ENCODE measurements around the gene MSI2.

MSI2 gene

GRCh38 chr17:57438066-57438731 lies 181.9 kb downstream of the MSI2 start:
- DNase-seq (ENCODE audit: low read depth in 2 of 2) = no peak

DNA sequence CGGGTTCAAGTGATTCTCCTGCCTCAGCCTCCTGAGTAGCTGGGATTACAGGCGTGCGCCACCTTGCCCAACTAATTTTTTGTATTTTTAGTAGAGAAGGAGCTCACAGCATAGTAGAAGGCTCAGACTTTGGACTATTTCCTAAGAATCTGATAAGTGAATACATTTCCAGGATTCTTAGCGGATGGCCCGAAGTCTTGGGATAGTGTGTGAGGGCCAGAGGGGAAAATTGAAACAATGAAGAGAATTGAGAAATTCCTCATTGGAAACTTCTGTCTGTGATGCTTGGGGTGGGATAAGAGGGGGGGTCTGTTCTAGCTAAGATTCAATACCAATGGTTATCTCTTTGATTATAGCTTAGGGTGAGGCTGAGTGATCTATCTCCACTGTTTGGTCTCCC lies 183.3 kb downstream of the MSI2 start:
- DNase-seq (ENCODE audit: low read depth in 2 of 2) = no peak

DNA sequence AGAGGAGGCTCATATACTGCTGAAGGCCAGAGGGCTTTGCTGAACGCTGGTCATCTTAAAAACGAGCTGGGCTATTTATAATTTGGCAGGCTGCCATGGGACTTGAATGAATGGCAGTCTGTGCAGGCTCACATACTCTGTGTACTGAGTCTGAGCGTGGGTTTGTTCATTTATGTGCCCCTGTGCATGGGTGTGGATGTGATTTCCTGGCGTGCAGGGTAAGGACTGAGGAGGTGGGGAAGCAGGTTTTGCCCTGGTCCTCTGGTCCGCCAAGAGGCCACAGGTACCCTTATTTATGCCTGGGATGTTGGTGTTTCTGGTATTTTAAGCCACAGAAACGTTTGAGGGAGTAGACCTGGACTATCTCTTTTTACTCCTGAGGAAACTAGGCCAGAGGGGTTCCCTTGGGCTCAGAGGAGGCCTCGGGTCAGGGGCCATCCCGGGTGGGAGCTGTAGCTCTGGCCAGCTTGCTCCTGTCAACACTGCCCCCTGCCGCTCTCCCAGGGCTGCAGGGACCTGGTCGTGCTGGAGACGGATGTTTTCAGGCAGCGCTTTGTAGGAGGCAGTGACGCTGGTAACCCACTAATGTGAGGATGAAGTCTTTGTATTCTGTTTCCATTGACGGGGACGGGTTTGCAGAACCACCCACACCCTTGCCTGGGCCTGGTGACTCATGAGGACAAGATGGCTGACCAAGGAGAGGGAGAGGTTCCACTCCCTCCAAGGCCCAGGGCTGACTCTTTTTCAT lies 184.4 kb downstream of the MSI2 start:
- DNase-seq (ENCODE audit: low read depth in 2 of 2) = peak; percentile 51 to 59

DNA sequence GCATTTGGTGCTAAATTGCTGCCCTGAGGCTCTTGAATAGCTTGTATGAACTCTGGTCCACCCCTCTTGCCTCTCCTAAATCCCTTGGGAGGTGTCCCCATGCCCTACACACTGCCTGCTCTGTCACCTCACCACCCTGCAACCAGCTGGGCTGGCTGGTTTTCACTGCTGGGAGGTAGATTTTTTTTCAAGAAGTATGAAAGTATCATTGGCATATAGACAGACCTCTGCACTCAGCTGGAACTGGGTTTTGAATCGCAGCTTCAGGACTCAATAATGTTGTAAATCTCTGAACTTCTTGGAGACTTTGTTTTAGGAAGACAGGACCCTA lies 184.9 kb downstream of the MSI2 start:
- no peak for DNase-seq (ENCODE audit: low read depth in 2 of 2)

- no peak for DNase-seq (ENCODE audit: low read depth in 2 of 2)
Measured at GRCh38 chr17:57442401-57442823, 186.1 kb downstream of the MSI2 start.

GRCh38 chr17:57442914-57443571 lies 186.7 kb downstream of the MSI2 start:
- DNase-seq (ENCODE audit: low read depth in 2 of 2) = peak; percentile 47 to 48

GRCh38 chr17:57443781-57444180 lies 187.5 kb downstream of the MSI2 start:
- no peak for DNase-seq (ENCODE audit: low read depth in 2 of 2)

DNA sequence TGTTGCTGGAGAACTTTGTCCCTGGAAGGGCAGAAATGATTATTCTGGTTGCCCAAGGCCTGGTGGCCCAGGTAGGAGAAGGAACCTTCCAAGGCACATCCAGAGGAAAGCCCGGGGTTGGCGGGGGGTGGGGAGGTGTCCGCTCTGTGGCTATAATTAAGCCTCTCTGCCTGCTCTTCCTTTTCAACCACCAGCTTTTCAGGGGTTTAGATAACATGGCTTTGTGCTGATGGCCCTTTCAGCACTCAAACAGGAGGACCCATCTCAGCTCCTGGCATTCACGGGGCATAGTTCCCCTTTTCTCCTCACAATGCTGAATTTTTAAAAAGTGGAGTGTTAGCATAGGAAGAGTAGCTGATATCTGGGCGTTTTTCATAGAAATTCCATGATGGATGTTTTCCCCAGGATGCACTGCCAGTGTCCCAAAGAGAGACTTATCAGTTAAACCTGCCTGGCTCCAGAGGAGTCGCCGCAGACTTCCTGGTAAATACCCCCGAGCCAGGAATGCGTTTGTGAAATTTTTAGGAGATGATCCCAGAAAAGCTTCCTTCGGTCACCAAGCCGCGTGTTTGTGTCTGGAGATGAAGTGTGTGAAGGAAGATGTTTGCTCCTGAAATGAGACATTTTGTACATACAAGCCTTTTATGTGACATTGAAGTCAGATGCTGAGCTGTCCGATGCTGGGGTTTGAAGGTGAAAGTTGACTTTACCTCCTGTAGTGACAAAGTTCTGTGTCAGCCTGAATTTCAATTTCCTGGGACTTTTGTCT lies 188.5 kb downstream of the MSI2 start:
- no peak for DNase-seq (ENCODE audit: low read depth in 2 of 2)

DNA sequence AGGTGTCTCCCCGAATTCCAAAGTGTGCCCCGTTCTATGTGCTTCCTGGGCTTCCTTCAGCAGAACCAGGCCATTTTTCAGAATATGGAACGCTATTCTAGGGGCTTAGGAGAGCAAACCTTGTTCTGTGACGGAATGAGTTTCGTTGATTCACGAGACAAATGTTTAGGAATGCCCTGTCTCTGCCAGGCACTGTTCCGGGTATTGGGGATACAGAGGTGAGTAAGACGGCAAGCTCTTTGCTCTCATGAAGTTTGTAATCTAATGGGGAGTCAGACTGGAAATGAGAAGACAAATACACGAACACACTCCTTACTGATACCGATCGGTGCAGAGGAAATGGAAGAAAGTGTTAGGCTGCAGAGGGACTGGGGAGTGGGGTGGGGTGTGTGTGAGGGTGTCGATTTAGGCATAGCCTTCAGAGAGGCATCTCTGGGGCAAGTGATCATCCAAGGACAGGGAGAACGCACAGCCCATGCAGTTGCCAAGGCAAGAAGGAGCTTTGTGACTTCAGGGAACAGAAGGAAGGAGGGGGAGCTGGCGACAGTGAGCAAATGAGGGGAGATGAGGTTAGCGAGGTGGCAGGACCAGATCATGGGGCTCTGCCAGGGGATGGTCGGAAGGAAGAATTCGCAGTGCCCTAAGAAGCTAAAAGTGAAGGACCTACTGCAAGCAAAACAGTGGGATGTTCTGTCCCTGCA lies 189.6 kb downstream of the MSI2 start:
- DNase-seq (ENCODE audit: low read depth in 2 of 2) = no peak

DNA sequence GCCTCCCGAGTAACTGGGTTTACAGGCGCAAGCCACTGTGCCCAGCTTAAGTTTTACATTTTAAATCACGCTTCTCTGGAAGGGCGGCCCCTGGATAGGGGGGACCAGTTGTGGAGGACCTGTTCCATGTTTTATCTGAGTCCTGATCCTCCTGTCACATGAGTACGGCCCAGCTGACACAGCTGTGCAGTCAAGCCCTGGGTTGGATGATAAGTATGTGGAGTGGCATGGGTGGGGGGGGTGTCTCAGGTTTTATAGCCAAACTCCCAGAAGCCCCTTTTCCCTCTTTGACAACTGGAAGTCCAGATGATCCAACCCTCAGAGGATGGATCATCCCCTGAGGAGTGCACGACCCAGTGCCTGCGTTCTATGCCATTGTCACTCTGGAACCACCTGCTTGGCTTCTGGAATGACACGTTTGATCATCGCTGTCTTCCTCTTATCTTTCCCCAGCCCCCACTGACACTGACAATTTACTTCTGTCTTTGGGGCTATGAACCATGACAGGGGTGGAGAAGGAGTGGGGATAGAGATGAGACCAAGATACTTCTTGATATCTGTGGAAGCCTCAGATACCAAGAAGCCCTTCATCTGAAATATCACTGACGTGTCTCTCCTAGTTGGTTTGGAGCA lies 191.2 kb downstream of the MSI2 start:
- DNase-seq (ENCODE audit: low read depth in 2 of 2) = no peak

- DNase-seq (ENCODE audit: low read depth in 2 of 2) = no peak
Measured at GRCh38 chr17:57447990-57448758, 191.9 kb downstream of the MSI2 start.

GRCh38 chr17:57448759-57449283 lies 192.5 kb downstream of the MSI2 start:
- no peak for DNase-seq (ENCODE audit: low read depth in 2 of 2)

DNA sequence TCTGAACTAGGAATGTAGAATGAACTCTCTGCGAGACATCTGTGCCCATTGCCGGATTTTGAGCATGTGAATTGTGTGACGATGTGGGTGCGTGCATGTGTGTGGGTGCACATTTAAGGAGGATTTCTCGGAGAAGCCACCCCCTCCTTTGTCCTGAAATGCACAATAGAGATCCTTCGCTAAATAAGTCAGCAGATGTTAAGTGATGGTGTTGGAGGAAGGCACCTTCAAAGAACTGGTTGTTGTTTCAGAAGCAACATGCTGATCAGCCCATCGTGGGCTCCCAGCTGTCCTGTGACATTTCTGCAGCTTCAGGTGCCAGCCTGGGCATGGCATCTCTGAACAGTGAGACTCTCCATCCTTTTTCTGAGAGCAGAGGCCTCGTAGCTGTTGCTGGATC lies 194.9 kb downstream of the MSI2 start:
- no peak for DNase-seq (ENCODE audit: low read depth in 2 of 2)

GRCh38 chr17:57451643-57452042 lies 195.3 kb downstream of the MSI2 start:
- DNase-seq (ENCODE audit: low read depth in 2 of 2) = no peak

- no peak for DNase-seq (ENCODE audit: low read depth in 2 of 2)
Measured at GRCh38 chr17:57453841-57454425, 197.6 kb downstream of the MSI2 start.

- no peak for DNase-seq (ENCODE audit: low read depth in 2 of 2)
Measured at GRCh38 chr17:57454729-57455062, 198.4 kb downstream of the MSI2 start.

GRCh38 chr17:57455063-57455914 lies 199.0 kb downstream of the MSI2 start:
- no peak for DNase-seq (ENCODE audit: low read depth in 2 of 2)

- DNase-seq (ENCODE audit: low read depth in 2 of 2) = no peak
Measured at GRCh38 chr17:57456622-57457021, 200.3 kb downstream of the MSI2 start.

DNA sequence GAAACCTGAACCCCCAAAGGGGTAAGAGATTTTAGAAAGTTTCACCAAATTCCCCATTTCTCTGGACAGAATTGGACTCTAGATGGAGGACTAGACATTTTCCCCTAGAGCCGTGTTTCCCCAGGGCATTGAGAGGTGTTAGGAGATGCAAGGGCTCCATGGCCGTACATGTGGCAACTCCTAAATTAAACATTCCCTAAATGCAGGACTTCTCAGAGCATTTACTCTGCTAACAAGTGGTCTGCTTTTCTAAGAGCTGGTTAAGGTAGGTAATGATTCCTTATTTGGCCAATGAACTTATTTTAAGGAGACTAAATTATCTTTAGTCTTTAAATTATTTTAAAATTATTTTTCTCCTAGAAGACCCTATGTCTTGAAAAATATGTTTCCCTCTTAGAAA lies 200.9 kb downstream of the MSI2 start:
- no peak for DNase-seq (ENCODE audit: low read depth in 2 of 2)
